ENCODE measurements around the gene SPTBN4. TPM values are rescaled to one million over a fixed set of nuclear protein-coding genes. Genes with fewer than 3 reads are reported as not detected.
"Not testable (repeated sequence)": the region's sequence is repeated elsewhere in the genome, so short reads cannot be mapped to it uniquely, and the experiment has no call there.

The SPTBN4 gene
- total RNA-seq, 4 donors from 2014 or later, result 4.7 to 9.4 (median 5.9) TPM

- Histone ChIP-seq H3K36me3 (peaks cover 0 to 59% of the 10 kb centered on the region in 2 donors), H3K9me3 (no peaks in the 10 kb centered on the region), H3K4me1 (no peaks in the 10 kb centered on the region), H3K27ac (no peak overlapping the region), H3K27me3 (no peaks in the 10 kb centered on the region), H3K4me3 (no peak overlapping the region)
- WGBS, 2 donors (ENCODE audit: low coverage in 1 of 2), result 71 to 93% methylated on average over 2 to 4 of the region's 12 CpGs
- no peak for TF ChIP-seq POLR2A (IDR thresholded peaks at IDR 0.05)
- TF ChIP-seq EP300 (IDR thresholded peaks at IDR 0.05), result no peak
- TF ChIP-seq CTCF (IDR thresholded peaks at IDR 0.05), result no peak
- TF ChIP-seq POLR2AphosphoS5 (IDR thresholded peaks at IDR 0.05), result no peak
- no peak for ATAC-seq
These were observed 30.4 kb downstream of the SPTBN4 start for GRCh38 chr19:40497214-40497613.

GRCh38 chr19:40499320-40499719, 32.5 kb downstream of the SPTBN4 start:
- Histone ChIP-seq H3K27ac (no peak overlapping the region), H3K36me3 (peaks cover 0 to 47% of the 10 kb centered on the region in 2 donors), H3K9me3 (no peaks in the 10 kb centered on the region), H3K4me3 (no peak overlapping the region), H3K4me1 (no peaks in the 10 kb centered on the region), H3K27me3 (no peaks in the 10 kb centered on the region)
- WGBS, 2 donors (ENCODE audit: low coverage in 1 of 2), result 100% methylated on average over 2 to 3 of the region's 5 CpGs
- TF ChIP-seq POLR2A (IDR thresholded peaks at IDR 0.05) (no peak), EP300 (IDR thresholded peaks at IDR 0.05) (no peak), CTCF (IDR thresholded peaks at IDR 0.05) (no peak), POLR2AphosphoS5 (IDR thresholded peaks at IDR 0.05) (no peak)
- no peak for ATAC-seq

- H3K9me3 ChIP-seq, H3K4me1 ChIP-seq, ATAC-seq, H3K27me3 ChIP-seq, H3K4me3 ChIP-seq, H3K27ac ChIP-seq: not testable (repeated sequence)
- WGBS, 2 donors (ENCODE audit: low coverage in 1 of 2), result 85 to 90% methylated on average over 4 to 8 of the region's 8 CpGs
- H3K36me3 ChIP-seq, result peaks cover 0 to 34% of the 10 kb centered on the region in 2 donors
These were observed 34.1 kb downstream of the SPTBN4 start for GRCh38 chr19:40500678-40501530.

GRCh38 chr19:40501599-40501998, 34.8 kb downstream of the SPTBN4 start:
- no peak overlapping the region for H3K4me3 ChIP-seq
- WGBS, 2 donors (ENCODE audit: low coverage in 1 of 2), result 80 to 91% methylated on average over 2 to 4 of the region's 4 CpGs
- H3K27ac ChIP-seq, result no peak overlapping the region
- no peaks in the 10 kb centered on the region for H3K27me3 ChIP-seq
- H3K36me3 ChIP-seq, result peaks cover 0 to 33% of the 10 kb centered on the region in 2 donors
- H3K4me1 ChIP-seq, result no peaks in the 10 kb centered on the region
- TF ChIP-seq EP300 (IDR thresholded peaks at IDR 0.05), result no peak
- no peak for TF ChIP-seq POLR2AphosphoS5 (IDR thresholded peaks at IDR 0.05)
- TF ChIP-seq CTCF (IDR thresholded peaks at IDR 0.05), result no peak
- TF ChIP-seq POLR2A (IDR thresholded peaks at IDR 0.05), result no peak
- ATAC-seq, result no peak
- no peaks in the 10 kb centered on the region for H3K9me3 ChIP-seq

GRCh38 chr19:40502081-40502480, 35.3 kb downstream of the SPTBN4 start:
- H3K4me3 ChIP-seq, result no peak overlapping the region
- ATAC-seq, result no peak
- no peaks in the 10 kb centered on the region for H3K27me3 ChIP-seq
- no peaks in the 10 kb centered on the region for H3K9me3 ChIP-seq
- 83 to 100% methylated on average over 1 to 6 of the region's 13 CpGs for WGBS, 2 donors (ENCODE audit: low coverage in 1 of 2)
- H3K4me1 ChIP-seq, result no peaks in the 10 kb centered on the region
- no peak for TF ChIP-seq POLR2A (IDR thresholded peaks at IDR 0.05)
- no peak for TF ChIP-seq CTCF (IDR thresholded peaks at IDR 0.05)
- TF ChIP-seq POLR2AphosphoS5 (IDR thresholded peaks at IDR 0.05), result no peak
- H3K27ac ChIP-seq, result no peak overlapping the region
- peaks cover 0 to 35% of the 10 kb centered on the region in 2 donors for H3K36me3 ChIP-seq

All from gastroesophageal sphincter (tissue), 4 donors.